Activated CD4-positive, alpha-beta T cell treated with anti-CD3 and anti-CD28 coated beads, Interleukin-2, amount 10 ng/mL, durations not matched to agents 7 days and 5 days (primary cell): ENCODE data around the gene RBMS1. TPM values are rescaled to one million over a fixed set of nuclear protein-coding genes. Genes with fewer than 3 reads are reported as not detected.
"Not testable (repeated sequence)": the region's sequence is repeated elsewhere in the genome, so short reads cannot be mapped to it uniquely, and the experiment has no call there.

ENCODE experiments used
- CTCF ChIA-PET: fragments of 350-600 bp; sonication (Branson Sonifier 250); formaldehyde crosslinking; loops from one replicate; lab custom pipeline; 2021; ENCODE audit warnings: antibody characterized with exemption; lab: Charles Lee
- POLR2A ChIA-PET: fragments of 350-600 bp; sonication (Branson Sonifier 250); formaldehyde crosslinking; loops from one replicate; lab custom pipeline; 2021; ENCODE audit warnings: antibody characterized with exemption; lab: Charles Lee
- DNase-seq: peaks from one replicate; pipeline ENCODE4 v3.0.0-alpha.2; 2020
- H3K27ac Mint-ChIP-seq: one replicate; pipeline ENCODE4 v1.8.0; 2021; ENCODE audit warnings: mild to moderate bottlenecking, moderate library complexity, mixed read lengths
- H3K27me3 Mint-ChIP-seq: one replicate; pipeline ENCODE4 v1.8.0; 2021; ENCODE audit warnings: mixed read lengths
- H3K36me3 Mint-ChIP-seq: one replicate; pipeline ENCODE4 v1.8.0; 2021; ENCODE audit warnings: low read depth, mixed read lengths
- H3K4me1 Mint-ChIP-seq: one replicate; pipeline ENCODE4 v1.8.0; 2021; ENCODE audit warnings: mixed read lengths
- H3K4me3 Mint-ChIP-seq: one replicate; pipeline ENCODE4 v1.8.0; 2021; ENCODE audit warnings: mild to moderate bottlenecking, moderate library complexity, mixed read lengths
- H3K9me3 Mint-ChIP-seq: one replicate; pipeline ENCODE4 v1.8.0; 2021; ENCODE audit warnings: mixed read lengths
- total RNA-seq, 2 experiments: library from RNA; stranded (reverse); gene quantifications; one replicate each; pipeline ENCODE4 v1.2.3, GENCODE V29; 2021

RBMS1 gene
- total RNA-seq, 2 experiments from 2014 or later, result 84.4 to 100 TPM

GRCh38 chr2:160376576-160376975 is 117.0 kb downstream of the RBMS1 start:
- ChIA-PET CTCF (interaction anchor here (0.5 to 5.2 kb wide), 4 partner anchors 9 to 292 kb away, joined by 3 to 23 read pairs (median 3); no protein-coding TSS in a partner anchor), POLR2A (no interaction called here)
- Mint-ChIP-seq H3K27me3 (no peaks in the 10 kb centered on the region), H3K4me1 (peaks cover 80% of the 10 kb centered on the region), H3K36me3 (peaks cover 23% of the 10 kb centered on the region), H3K27ac (no peak overlapping the region), H3K9me3 (no peaks in the 10 kb centered on the region), H3K4me3 (no peak overlapping the region)
- no peak for DNase-seq

DNA sequence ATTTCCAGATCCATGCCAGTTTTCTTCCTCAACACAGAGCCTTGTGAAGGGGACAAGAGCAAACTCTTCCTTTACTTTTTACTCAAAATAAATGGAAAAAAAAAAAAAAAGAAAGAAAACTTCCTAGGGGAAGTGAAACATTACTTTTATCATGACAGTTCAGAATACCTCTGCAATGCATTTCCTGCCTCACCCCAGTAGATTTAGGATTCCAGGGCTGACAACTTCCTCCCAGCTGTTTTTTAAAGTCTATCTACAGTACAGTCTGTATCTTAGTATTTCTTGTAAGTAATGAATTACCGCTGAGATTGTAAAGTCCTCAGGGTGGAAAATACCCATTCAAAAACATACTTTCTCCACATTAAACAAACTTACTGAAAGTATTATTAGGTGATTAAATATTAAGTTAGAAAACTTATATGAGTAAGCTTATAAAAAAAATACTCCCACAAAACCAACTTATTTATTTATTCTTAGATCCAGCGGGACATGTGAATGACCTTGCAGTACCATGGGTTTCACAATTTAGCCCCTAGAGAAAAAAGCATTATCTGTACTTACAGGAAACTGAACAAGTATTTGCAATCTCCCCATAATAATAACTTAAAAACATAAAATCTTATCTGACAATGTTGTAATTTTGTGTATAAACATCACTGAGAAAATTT is 117.7 kb downstream of the RBMS1 start:
- CTCF ChIA-PET, result interaction anchor here (0.5 to 5.2 kb wide), 2 partner anchors 12 to 292 kb away, joined by 3 to 23 read pairs; no protein-coding TSS in a partner anchor
- Mint-ChIP-seq H3K4me3 (no peak overlapping the region), H3K27me3 (no peaks in the 10 kb centered on the region), H3K4me1 (peaks cover 80% of the 10 kb centered on the region), H3K9me3 (no peaks in the 10 kb centered on the region), H3K27ac (peak overlapping the region; percentile 14), H3K36me3 (peaks cover 22% of the 10 kb centered on the region)
- POLR2A ChIA-PET, result no interaction called here
- DNase-seq, result no peak

- H3K27ac Mint-ChIP-seq, result no peak overlapping the region
- no peak overlapping the region for H3K4me3 Mint-ChIP-seq
- H3K4me1 Mint-ChIP-seq, result peaks cover 77% of the 10 kb centered on the region
- peaks cover 21% of the 10 kb centered on the region for H3K36me3 Mint-ChIP-seq
- H3K27me3 Mint-ChIP-seq, result no peaks in the 10 kb centered on the region
- DNase-seq, result no peak
- H3K9me3 Mint-ChIP-seq, result no peaks in the 10 kb centered on the region
- ChIA-PET CTCF (interaction anchor here (5.2 kb wide), 1 partner anchor 13 kb away, joined by 23 read pairs; no protein-coding TSS in a partner anchor), POLR2A (no interaction called here)
These were observed 118.6 kb downstream of the RBMS1 start for GRCh38 chr2:160375037-160375436.

DNA sequence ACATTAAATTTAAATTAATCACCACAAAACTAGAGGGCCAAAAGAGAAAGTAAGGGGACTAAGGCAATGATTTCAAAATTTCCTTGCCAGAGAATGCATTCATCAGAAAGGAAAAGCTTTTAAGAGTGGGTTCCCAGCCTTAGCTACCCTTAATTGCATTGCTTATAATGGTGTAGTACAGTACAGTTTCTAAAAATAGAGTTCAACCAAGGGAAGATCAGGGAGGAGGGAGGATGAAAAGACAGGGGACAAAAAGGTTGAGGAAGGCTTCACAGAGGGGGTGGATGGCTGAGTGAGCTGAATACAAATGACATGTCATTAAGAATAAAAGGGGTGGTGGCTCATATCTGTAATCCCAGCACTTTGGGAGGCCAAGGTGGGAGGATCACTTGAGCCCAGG is 119.9 kb downstream of the RBMS1 start:
- CTCF ChIA-PET, result no interaction called here
- H3K9me3 Mint-ChIP-seq, result no peaks in the 10 kb centered on the region
- no peak overlapping the region for H3K27ac Mint-ChIP-seq
- no peaks in the 10 kb centered on the region for H3K27me3 Mint-ChIP-seq
- POLR2A ChIA-PET, result no interaction called here
- peaks cover 21% of the 10 kb centered on the region for H3K36me3 Mint-ChIP-seq
- peaks cover 79% of the 10 kb centered on the region for H3K4me1 Mint-ChIP-seq
- DNase-seq, result no peak
- no peak overlapping the region for H3K4me3 Mint-ChIP-seq

- ChIA-PET POLR2A (no interaction called here), CTCF (no interaction called here)
- peaks cover 21% of the 10 kb centered on the region for H3K36me3 Mint-ChIP-seq
- no peak overlapping the region for H3K27ac Mint-ChIP-seq
- H3K4me3 Mint-ChIP-seq, result no peak overlapping the region
- H3K9me3 Mint-ChIP-seq, result no peaks in the 10 kb centered on the region
- H3K27me3 Mint-ChIP-seq, result no peaks in the 10 kb centered on the region
- peaks cover 79% of the 10 kb centered on the region for H3K4me1 Mint-ChIP-seq
- no peak for DNase-seq
These were observed 120.3 kb downstream of the RBMS1 start for GRCh38 chr2:160373263-160373662.

DNA sequence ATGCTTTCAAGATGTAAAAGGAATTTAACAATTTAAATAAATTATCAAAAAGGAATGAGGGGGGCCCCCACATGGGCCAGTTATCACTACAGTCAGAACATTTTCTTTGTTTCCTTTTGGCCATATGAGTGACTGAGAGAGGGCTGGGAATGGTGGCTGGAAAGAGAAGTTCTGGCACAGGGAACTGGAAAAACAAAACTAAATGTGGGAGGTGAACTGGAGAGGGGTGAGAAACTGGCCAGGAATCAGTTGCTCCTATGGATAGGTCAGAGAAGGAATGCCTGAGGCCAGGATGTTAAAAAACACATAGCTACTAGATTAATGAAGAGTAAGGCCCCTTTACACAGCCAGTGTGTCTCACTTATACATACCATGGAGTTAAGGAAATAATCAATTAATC is 121.0 kb downstream of the RBMS1 start:
- Mint-ChIP-seq H3K36me3 (peaks cover 21% of the 10 kb centered on the region), H3K4me1 (peaks cover 84% of the 10 kb centered on the region), H3K27me3 (no peaks in the 10 kb centered on the region), H3K4me3 (no peak overlapping the region), H3K27ac (no peak overlapping the region), H3K9me3 (no peaks in the 10 kb centered on the region)
- ChIA-PET POLR2A (no interaction called here), CTCF (no interaction called here)
- no peak for DNase-seq

- no peak overlapping the region for H3K27ac Mint-ChIP-seq
- H3K36me3 Mint-ChIP-seq, result peaks cover 21% of the 10 kb centered on the region
- DNase-seq, result no peak
- no peak overlapping the region for H3K4me3 Mint-ChIP-seq
- no peaks in the 10 kb centered on the region for H3K9me3 Mint-ChIP-seq
- POLR2A ChIA-PET, result interaction anchor here (0.6 kb wide), 1 partner anchor 32 kb away, joined by 3 read pairs; no protein-coding TSS in a partner anchor
- no peaks in the 10 kb centered on the region for H3K27me3 Mint-ChIP-seq
- H3K4me1 Mint-ChIP-seq, result peaks cover 78% of the 10 kb centered on the region
- CTCF ChIA-PET, result no interaction called here
These were observed 121.6 kb downstream of the RBMS1 start for GRCh38 chr2:160372010-160372356.

DNA sequence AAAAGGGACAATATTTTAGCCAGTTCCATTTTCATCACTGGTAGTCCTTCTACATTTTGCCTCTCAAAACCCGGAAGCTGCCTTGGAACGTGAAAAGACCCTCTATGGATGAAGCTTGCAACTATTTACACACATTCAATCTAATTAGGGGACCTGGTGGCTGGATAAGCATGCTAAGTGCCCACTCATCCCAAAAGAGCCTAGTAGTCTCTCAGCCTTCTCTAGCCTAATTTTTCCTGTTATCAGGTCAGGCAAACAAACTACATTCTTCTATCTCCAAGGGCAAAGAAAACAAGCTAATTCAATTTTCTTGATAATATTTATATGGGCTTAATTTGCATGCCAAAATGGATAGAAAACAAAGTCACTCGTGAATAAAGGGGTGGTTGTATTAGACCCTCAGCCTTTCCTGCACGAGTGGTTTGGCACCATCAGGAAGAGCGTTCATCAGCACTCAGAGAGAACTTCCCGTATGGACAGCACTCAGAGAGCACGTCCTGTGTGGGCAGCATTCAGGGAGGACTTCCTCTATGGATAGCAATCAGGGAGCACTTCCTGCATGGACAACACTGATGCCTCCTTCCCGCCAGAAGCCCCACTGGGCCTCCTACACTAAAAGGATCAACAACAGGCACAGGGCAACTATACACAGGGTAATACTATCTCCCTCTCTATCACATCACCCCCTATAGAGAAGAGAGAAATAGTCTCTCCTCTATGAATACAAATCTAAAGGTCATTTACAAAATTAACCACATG is 122.2 kb downstream of the RBMS1 start:
- peaks cover 26% of the 10 kb centered on the region for H3K36me3 Mint-ChIP-seq
- CTCF ChIA-PET, result interaction anchor here (0.6 kb wide), 1 partner anchor 8 kb away, joined by 5 read pairs; no protein-coding TSS in a partner anchor
- H3K27me3 Mint-ChIP-seq, result no peaks in the 10 kb centered on the region
- H3K4me1 Mint-ChIP-seq, result peaks cover 78% of the 10 kb centered on the region
- H3K9me3 Mint-ChIP-seq, result no peaks in the 10 kb centered on the region
- DNase-seq, result no peak
- POLR2A ChIA-PET, result interaction anchor here (0.6 kb wide), 1 partner anchor 32 kb away, joined by 3 read pairs; no protein-coding TSS in a partner anchor
- no peak overlapping the region for H3K27ac Mint-ChIP-seq
- H3K4me3 Mint-ChIP-seq, result no peak overlapping the region

- Mint-ChIP-seq H3K27me3 (no peaks in the 10 kb centered on the region), H3K36me3 (peaks cover 36% of the 10 kb centered on the region), H3K9me3 (no peaks in the 10 kb centered on the region), H3K27ac (no peak overlapping the region), H3K4me1 (peaks cover 67% of the 10 kb centered on the region), H3K4me3 (no peak overlapping the region)
- DNase-seq, result no peak
- POLR2A ChIA-PET, result no interaction called here
- CTCF ChIA-PET, result interaction anchor here (0.8 kb wide), 1 partner anchor 36 kb away, joined by 3 read pairs; no protein-coding TSS in a partner anchor
These were observed 124.3 kb downstream of the RBMS1 start for GRCh38 chr2:160368988-160369930.

DNA sequence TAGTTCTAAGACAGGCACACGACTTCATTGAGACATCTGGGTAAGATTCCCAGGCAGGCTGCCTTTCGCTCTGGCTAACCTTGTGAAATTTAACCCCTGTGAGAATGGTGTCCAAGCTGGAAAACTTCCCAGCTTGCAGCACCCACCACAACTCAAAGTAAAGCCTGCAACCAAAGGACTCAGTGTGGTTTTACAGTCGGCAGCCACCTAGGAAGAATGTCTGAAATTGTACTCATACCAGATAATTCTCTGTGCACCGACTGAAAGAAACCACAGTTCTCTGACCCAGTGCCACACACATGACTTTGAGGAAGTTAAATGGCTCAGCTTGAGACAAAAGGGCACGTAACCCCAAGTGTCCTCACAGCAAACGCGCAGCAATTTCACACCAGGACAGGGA is 125.7 kb downstream of the RBMS1 start:
- Mint-ChIP-seq H3K27ac (no peak overlapping the region), H3K36me3 (peaks cover 38% of the 10 kb centered on the region), H3K4me3 (no peak overlapping the region), H3K27me3 (no peaks in the 10 kb centered on the region), H3K9me3 (no peaks in the 10 kb centered on the region), H3K4me1 (peaks cover 54% of the 10 kb centered on the region)
- ChIA-PET CTCF (no interaction called here), POLR2A (no interaction called here)
- no peak for DNase-seq

DNA sequence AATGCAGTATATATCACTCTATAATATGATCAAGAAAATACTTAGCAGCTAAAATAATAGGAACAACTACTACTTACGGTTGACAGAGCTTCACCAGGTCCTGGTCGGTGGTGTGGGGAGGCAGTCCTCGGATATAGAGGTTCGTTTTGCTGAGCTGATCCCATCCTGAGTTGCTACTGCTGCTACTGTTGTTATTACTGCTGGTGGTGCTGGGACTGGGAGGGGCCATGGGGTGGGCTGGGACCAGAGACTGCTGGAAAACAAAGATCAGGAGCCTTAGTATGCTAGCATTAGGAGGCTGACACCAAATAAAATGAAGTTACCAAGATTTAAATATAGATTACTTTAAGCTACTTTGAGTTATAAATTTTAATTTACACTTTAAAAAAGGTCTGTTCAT is 126.5 kb downstream of the RBMS1 start:
- CTCF ChIA-PET, H3K27me3 Mint-ChIP-seq, DNase-seq, H3K9me3 Mint-ChIP-seq, POLR2A ChIA-PET, H3K4me3 Mint-ChIP-seq, H3K27ac Mint-ChIP-seq: not testable (repeated sequence)
- Mint-ChIP-seq H3K4me1 (peaks cover 49% of the 10 kb centered on the region), H3K36me3 (peaks cover 39% of the 10 kb centered on the region)

GRCh38 chr2:160366474-160366873 is 127.1 kb downstream of the RBMS1 start:
- Mint-ChIP-seq H3K4me3 (no peak overlapping the region), H3K27ac (no peak overlapping the region), H3K9me3 (no peaks in the 10 kb centered on the region), H3K4me1 (peaks cover 42% of the 10 kb centered on the region), H3K36me3 (peaks cover 40% of the 10 kb centered on the region), H3K27me3 (no peaks in the 10 kb centered on the region)
- no peak for DNase-seq
- ChIA-PET CTCF (interaction anchor here (1.0 kb wide), 1 partner anchor 11 kb away, joined by 3 read pairs; no protein-coding TSS in a partner anchor), POLR2A (no interaction called here)
